C4-2B (cell line): ENCODE results near the gene BTBD8.

Experiments used
- ZFX ChIP-seq: fragments of 450-650 bp; IDR thresholded peaks from 2 replicates; pipeline ENCODE4 v1.6.1; 2017
- TF ChIP-seq, protein P1 (sequence below): fragments of 450-650 bp; conservative IDR thresholded peaks from 2 replicates; pipeline ENCODE4 v1.5.1; 2017; ENCODE audit warnings: mild to moderate bottlenecking

DNA sequence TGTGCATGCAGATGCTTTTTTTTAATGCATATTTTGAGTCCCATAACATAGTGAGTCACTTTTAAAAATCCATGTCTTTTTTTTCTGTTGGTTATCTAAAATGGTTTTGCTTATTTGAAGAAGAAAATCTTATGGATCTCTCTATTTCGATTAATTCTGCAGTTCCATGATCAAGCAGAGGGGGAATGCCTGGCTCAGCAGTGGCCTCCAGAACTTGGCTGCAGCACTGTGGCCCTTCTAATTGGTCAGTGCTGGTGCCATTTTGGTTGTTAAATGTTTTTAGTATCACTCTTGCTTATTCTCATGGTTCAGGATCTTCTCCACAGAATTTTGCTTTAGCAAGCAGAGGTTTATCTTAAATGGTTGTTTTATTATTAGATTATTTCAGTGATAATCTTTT is 39.2 kb upstream of the BTBD8 start:
- TF ChIP-seq, protein P1, sequence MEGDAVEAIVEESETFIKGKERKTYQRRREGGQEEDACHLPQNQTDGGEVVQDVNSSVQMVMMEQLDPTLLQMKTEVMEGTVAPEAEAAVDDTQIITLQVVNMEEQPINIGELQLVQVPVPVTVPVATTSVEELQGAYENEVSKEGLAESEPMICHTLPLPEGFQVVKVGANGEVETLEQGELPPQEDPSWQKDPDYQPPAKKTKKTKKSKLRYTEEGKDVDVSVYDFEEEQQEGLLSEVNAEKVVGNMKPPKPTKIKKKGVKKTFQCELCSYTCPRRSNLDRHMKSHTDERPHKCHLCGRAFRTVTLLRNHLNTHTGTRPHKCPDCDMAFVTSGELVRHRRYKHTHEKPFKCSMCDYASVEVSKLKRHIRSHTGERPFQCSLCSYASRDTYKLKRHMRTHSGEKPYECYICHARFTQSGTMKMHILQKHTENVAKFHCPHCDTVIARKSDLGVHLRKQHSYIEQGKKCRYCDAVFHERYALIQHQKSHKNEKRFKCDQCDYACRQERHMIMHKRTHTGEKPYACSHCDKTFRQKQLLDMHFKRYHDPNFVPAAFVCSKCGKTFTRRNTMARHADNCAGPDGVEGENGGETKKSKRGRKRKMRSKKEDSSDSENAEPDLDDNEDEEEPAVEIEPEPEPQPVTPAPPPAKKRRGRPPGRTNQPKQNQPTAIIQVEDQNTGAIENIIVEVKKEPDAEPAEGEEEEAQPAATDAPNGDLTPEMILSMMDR, result no peak
- TF ChIP-seq ZFX, result no peak
